ENCODE measurements around the gene ZSCAN5B. TPM values are rescaled to one million over a fixed set of nuclear protein-coding genes. Genes with fewer than 3 reads are reported as not detected.

The ZSCAN5B gene
- not detected in 2 replicates for total RNA-seq

GRCh38 chr19:56197646-56198045 is at the start of gene ZSCAN5B:
Gene ZSCAN5B (minus strand): TSS chr19:56197783. CDS start chr19:56193052, 4,731 bp downstream.

GRCh38 chr19:56201973-56202372 is 4.4 kb upstream of the ZSCAN5B start, which contains the start of gene ZSCAN5C:
Gene ZSCAN5C (plus strand): TSS chr19:56202273. CDS start chr19:56205914, 3,641 bp downstream.

GRCh38 chr19:56175861-56176307 is 21.7 kb downstream of the ZSCAN5B start, which contains the start of gene GALP:
Gene GALP (plus strand): TSS chr19:56176008. CDS start chr19:56177109, 1,101 bp downstream.

GRCh38 chr19:56140583-56141416 is 56.8 kb downstream of the ZSCAN5B start, which contains the start of gene ZNF444:
Gene ZNF444 (plus strand): TSS chr19:56141287. CDS start chr19:56146912, 5,625 bp downstream.

Other genes starting within 250 kb of the ZSCAN5B start
- gene NLRP8, start 250.0 kb downstream of the ZSCAN5B start, total RNA-seq, result not detected in 2 replicates
- not detected in 2 replicates for gene NLRP5, start 211.0 kb downstream of the ZSCAN5B start, total RNA-seq
- gene ZNF787, start 76.5 kb downstream of the ZSCAN5B start, total RNA-seq, result 28.5 and 36.5 TPM in 2 replicates
- gene ZNF444, start 56.5 kb downstream of the ZSCAN5B start, total RNA-seq, result 21.8 and 26.1 TPM in 2 replicates
- gene GALP, start 21.8 kb downstream of the ZSCAN5B start, total RNA-seq, result not detected in 2 replicates
- gene ZSCAN5C, start 4.5 kb upstream of the ZSCAN5B start, total RNA-seq, result not detected in 2 replicates
- gene EDDM13, start 75.0 kb upstream of the ZSCAN5B start, total RNA-seq, result not detected in 2 replicates
- 2.0 and 2.8 TPM in 2 replicates for gene ZSCAN5A, start 117.1 kb upstream of the ZSCAN5B start, total RNA-seq
- 2.0 and 6.1 TPM in 2 replicates for gene ZNF582, start 195.8 kb upstream of the ZSCAN5B start, total RNA-seq
- gene ZNF583, start 206.5 kb upstream of the ZSCAN5B start, total RNA-seq, result 3.9 and 4.2 TPM in 2 replicates

All from mesangial cell (primary cell).